Naive B cell (primary cell): ENCODE measurements around the gene IL1RAPL1. TPM values are rescaled to one million over a fixed set of nuclear protein-coding genes. Genes with fewer than 3 reads are reported as not detected.

ENCODE experiments used
- ATAC-seq, 2 donors: fragments of 150-1000 bp; cut with Tn5 transposase; 2 replicates each; pipeline ENCODE4 v1.10.0; 2021; ENCODE audit warnings: low read depth in 2 of 2, mild to moderate bottlenecking in 2 of 2, moderate library complexity in 2 of 2
- DNase-seq: peaks from one replicate; pipeline ENCODE4 v3.0.0; 2022
- H3K27ac Mint-ChIP-seq, 6 donors: one replicate each; pipeline ENCODE4 v1.8.0; 2020 to 2022; ENCODE audit warnings: mild to moderate bottlenecking in 6 of 6, mixed read lengths in 6 of 6, moderate library complexity in 5 of 6, inconsistent platforms in 2 of 6
- H3K27me3 Mint-ChIP-seq, 3 donors: one replicate each; pipeline ENCODE4 v1.8.0; 2021 to 2022; ENCODE audit warnings: mixed read lengths in 3 of 3, mild to moderate bottlenecking in 1 of 3
- H3K36me3 Mint-ChIP-seq, 2 donors: one replicate each; pipeline ENCODE4 v1.8.0; 2020 to 2022; ENCODE audit warnings: mixed read lengths in 2 of 2, inconsistent platforms in 1 of 2, mild to moderate bottlenecking in 1 of 2
- H3K4me1 Mint-ChIP-seq, 3 donors: one replicate each; pipeline ENCODE4 v1.8.0; 2020 to 2022; ENCODE audit warnings: mixed read lengths in 3 of 3, inconsistent platforms in 1 of 3, mild to moderate bottlenecking in 1 of 3, moderate library complexity in 1 of 3
- H3K4me3 Mint-ChIP-seq, 8 donors: one replicate each; pipeline ENCODE4 v1.8.0; 2020 to 2022; ENCODE audit warnings: mild to moderate bottlenecking in 8 of 8, mixed read lengths in 8 of 8, moderate library complexity in 8 of 8, inconsistent platforms in 2 of 8
- H3K9me3 Mint-ChIP-seq, 7 donors: one replicate each; pipeline ENCODE4 v1.8.0; 2020 to 2022; ENCODE audit warnings: mixed read lengths in 7 of 7, mild to moderate bottlenecking in 5 of 7, inconsistent platforms in 2 of 7, moderate library complexity in 1 of 7
- polyA plus RNA-seq, 6 donors: library from polyadenylated mRNA; unstranded; fragments of 300-500 nt; fragmentation: Illumina TruSeq; gene quantifications; one replicate each; pipeline ENCODE4 v1.2.3, GENCODE V29; 2021; ENCODE audit warnings: low read depth in 6 of 6

IL1RAPL1 gene
- polyA plus RNA-seq, 6 donors from 2014 or later: not detected

DNA sequence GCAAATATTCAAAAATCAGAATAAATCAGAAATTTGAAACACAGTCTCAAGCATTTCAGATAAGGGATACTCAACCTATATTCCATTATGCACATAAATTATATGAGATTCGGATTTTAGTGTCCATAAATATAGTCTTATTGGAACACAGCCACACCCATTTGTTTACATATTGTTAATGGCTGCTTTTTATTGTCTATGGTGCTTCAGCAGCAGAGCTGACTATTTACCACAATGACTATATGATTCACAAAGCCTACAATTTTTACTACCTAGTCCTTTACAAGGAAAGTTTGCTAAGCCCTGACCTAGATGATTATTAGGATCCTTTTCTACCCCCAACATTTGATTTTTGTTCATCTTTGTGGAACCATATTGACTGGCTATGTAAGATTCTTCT lies 63.9 kb downstream of the IL1RAPL1 start:
- Mint-ChIP-seq H3K4me3 (no peak overlapping the region), H3K9me3 (peaks cover 0 to 9% (median 2%) of the 10 kb centered on the region in 7 donors), H3K27me3 (no peaks in the 10 kb centered on the region), H3K4me1 (no peaks in the 10 kb centered on the region), H3K27ac (no peak overlapping the region), H3K36me3 (no peaks in the 10 kb centered on the region)
- DNase-seq (no peak), ATAC-seq (no peak)

DNA sequence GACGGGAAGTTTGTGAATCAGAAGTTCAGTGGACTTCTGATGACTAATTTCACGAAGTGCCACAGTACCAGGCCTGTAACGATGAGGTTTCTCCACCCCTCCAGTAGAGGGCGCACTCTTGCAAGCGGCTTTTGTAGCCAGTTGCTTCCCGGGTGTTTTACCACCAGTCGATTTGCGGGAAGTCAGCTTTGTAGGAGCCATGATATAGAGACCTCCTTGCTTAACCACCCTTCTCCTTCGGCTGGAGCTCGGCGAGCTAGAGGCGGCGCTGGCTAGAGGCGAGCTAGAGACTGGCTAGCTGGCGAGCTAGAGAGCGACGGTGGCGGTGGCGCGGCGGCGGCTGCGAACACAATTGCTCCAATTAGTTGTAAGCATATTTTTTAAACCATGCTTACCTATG lies 72.0 kb downstream of the IL1RAPL1 start:
- ATAC-seq (no peak), DNase-seq (no peak)
- peaks cover 0 to 5% (median 0%) of the 10 kb centered on the region in 7 donors for H3K9me3 Mint-ChIP-seq
- H3K4me3 Mint-ChIP-seq: no peak overlapping the region
- H3K27ac Mint-ChIP-seq: peak overlapping the region in 1 of 6 donors; percentile 44
- no peaks in the 10 kb centered on the region for H3K36me3 Mint-ChIP-seq
- no peaks in the 10 kb centered on the region for H3K4me1 Mint-ChIP-seq
- no peaks in the 10 kb centered on the region for H3K27me3 Mint-ChIP-seq

DNA sequence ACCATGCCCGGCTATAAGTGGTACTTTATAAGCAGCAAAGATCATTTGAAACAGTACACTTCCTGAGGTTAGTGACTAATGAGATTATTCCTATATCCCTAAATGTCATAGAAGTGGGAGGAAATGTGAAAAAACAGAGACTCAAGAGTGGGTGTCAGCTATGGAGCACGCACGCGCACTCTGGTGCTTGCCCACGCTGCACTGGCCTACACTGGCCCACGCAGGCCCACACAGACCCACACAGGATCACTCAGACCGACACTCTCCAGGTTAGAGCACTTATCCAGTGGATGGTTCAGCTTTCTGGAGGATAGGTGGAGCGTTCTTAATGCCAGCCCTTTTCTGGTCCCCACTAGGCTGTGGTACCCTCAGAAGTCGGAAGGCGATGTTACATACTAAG lies 78.5 kb downstream of the IL1RAPL1 start:
- ATAC-seq (no peak), DNase-seq (no peak)
- Mint-ChIP-seq H3K9me3 (peaks cover 0 to 5% (median 0%) of the 10 kb centered on the region in 7 donors), H3K4me3 (no peak overlapping the region), H3K27me3 (no peaks in the 10 kb centered on the region), H3K4me1 (no peaks in the 10 kb centered on the region), H3K36me3 (no peaks in the 10 kb centered on the region), H3K27ac (no peak overlapping the region)

DNA sequence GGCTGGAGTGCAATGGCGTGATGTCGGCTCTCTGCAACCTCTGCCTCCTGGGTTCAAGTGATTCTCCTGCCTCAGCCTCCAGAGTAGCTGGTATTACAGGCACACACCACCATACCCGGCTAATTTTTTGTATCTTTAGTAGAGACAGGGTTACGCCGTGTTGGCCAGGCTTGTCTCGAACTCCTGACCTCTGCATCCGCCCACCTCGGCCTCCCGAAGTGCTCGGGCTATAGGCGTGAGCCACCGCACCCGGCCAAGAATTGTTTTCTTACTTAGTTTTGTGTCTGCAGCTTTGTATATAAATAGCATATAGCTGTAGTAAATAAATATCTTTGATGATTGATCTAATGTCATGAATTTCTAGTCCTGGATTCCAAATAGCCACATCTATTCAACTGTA lies 81.1 kb downstream of the IL1RAPL1 start:
- DNase-seq (no peak), ATAC-seq (no peak)
- no peak overlapping the region for H3K27ac Mint-ChIP-seq
- H3K4me1 Mint-ChIP-seq: no peaks in the 10 kb centered on the region
- peaks cover 0 to 5% (median 0%) of the 10 kb centered on the region in 7 donors for H3K9me3 Mint-ChIP-seq
- no peaks in the 10 kb centered on the region for H3K27me3 Mint-ChIP-seq
- H3K36me3 Mint-ChIP-seq: no peaks in the 10 kb centered on the region
- H3K4me3 Mint-ChIP-seq: no peak overlapping the region

DNA sequence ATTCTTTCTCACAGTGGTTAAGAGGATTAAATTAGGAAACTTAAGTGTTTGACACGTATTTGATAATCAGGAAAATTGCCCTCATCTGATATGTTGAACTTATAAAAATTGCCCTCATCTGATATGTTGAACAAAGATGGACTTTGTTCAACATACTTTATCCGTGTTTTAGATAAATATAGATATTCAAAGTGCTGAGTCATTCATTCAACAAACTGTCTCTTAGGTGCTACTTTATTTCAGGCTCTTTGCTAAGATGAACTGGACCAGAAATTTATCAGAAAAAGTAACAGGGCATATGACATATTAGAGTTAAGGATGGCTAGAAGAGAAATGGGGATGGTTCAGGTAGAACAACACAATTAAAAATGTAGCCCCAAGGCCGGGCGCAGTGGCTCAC lies 81.7 kb downstream of the IL1RAPL1 start:
- H3K27me3 Mint-ChIP-seq: no peaks in the 10 kb centered on the region
- no peak overlapping the region for H3K27ac Mint-ChIP-seq
- H3K36me3 Mint-ChIP-seq: no peaks in the 10 kb centered on the region
- DNase-seq (no peak), ATAC-seq (no peak)
- H3K9me3 Mint-ChIP-seq: peaks cover 0 to 5% (median 0%) of the 10 kb centered on the region in 7 donors
- H3K4me1 Mint-ChIP-seq: no peaks in the 10 kb centered on the region
- no peak overlapping the region for H3K4me3 Mint-ChIP-seq

DNA sequence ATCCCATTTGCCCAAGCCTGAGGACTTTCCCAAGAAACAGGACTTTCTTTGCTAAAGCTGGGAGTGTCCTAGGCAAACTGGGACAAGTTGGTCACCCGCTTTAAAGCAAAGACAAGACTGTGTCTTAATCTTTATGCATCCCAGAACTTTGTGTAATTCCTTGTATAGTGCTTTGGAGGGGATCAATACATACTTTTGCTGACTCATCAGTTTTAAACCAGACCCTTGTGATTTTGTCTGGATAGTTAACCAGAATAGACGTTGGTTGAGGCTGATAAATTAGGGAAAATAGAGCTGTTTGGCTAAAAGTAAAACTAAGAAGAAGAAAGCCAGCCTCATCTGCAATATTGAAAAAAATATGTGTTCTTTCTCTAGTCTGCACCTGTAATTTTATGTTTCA lies 82.8 kb downstream of the IL1RAPL1 start:
- no peak overlapping the region for H3K4me3 Mint-ChIP-seq
- H3K36me3 Mint-ChIP-seq: no peaks in the 10 kb centered on the region
- peaks cover 0 to 5% (median 0%) of the 10 kb centered on the region in 7 donors for H3K9me3 Mint-ChIP-seq
- H3K27ac Mint-ChIP-seq: no peak overlapping the region
- no peak for DNase-seq
- no peaks in the 10 kb centered on the region for H3K4me1 Mint-ChIP-seq
- ATAC-seq: no peak
- no peaks in the 10 kb centered on the region for H3K27me3 Mint-ChIP-seq

DNA sequence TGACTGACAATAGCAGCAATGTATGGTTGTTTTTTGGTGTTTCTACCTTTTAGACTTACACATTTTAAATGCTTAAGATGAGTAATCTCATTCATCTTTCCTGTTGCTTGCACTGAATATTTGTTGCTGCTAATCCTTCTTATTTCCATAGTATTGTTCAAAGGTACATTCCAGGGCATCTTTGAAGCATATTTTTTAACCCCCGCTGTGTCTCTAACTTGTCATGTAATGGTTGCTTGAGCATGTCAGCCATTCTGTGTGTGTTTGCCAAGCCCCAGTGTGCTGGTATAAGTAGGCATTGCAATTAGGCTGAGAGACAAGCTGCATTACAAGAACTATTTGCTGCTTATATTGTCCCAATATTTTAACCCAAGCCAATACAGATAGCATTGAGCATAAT lies 87.9 kb downstream of the IL1RAPL1 start:
- DNase-seq (no peak), ATAC-seq (no peak)
- H3K36me3 Mint-ChIP-seq: no peaks in the 10 kb centered on the region
- peaks cover 0 to 12% (median 2%) of the 10 kb centered on the region in 7 donors for H3K9me3 Mint-ChIP-seq
- H3K4me1 Mint-ChIP-seq: no peaks in the 10 kb centered on the region
- H3K27ac Mint-ChIP-seq: no peak overlapping the region
- no peak overlapping the region for H3K4me3 Mint-ChIP-seq
- no peaks in the 10 kb centered on the region for H3K27me3 Mint-ChIP-seq

DNA sequence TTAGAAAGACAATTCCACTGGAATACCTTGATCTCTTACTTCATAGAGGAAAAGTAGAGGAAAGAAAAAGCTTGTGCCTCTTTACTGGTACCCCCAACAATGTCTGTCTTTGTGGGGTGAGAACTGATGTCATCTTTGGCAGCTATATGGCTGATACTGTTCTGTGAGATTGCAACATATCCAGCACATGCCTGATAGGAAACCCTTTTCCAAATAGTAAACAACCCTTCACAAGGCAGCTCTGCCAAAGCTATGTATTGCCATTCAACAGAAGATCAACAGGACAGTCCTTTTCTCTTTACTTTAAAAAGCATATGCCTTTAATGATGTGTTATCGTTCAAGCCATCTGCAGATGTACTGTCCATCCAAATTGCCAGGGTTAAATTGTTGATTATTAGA lies 105.9 kb downstream of the IL1RAPL1 start:
- no peak for ATAC-seq
- Mint-ChIP-seq H3K27me3 (no peaks in the 10 kb centered on the region), H3K9me3 (peaks cover 0 to 18% (median 5%) of the 10 kb centered on the region in 7 donors), H3K4me1 (no peaks in the 10 kb centered on the region), H3K27ac (no peak overlapping the region), H3K4me3 (no peak overlapping the region), H3K36me3 (no peaks in the 10 kb centered on the region)
- DNase-seq: no peak

DNA sequence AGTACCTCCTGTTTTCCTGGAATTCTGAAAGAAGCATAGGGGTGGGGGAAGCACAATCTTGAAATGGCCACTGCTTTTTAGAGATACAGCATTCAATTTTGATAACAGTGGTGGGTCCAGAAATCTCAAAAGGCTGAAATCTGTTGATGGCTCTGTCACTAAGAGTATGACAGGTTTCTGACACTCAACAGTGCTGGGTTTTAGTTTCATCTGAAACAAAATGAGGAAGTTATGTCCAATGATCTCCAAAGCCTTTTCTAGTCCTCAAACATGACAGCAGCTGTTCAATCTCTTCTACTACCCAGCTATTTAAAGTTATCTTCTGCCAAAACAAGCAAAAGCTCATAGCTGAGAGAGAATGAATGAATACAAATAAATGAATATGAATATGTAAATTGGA lies 110.5 kb downstream of the IL1RAPL1 start:
- H3K27me3 Mint-ChIP-seq: no peaks in the 10 kb centered on the region
- no peak for DNase-seq
- H3K4me1 Mint-ChIP-seq: no peaks in the 10 kb centered on the region
- peaks cover 0 to 9% (median 0%) of the 10 kb centered on the region in 7 donors for H3K9me3 Mint-ChIP-seq
- no peak for ATAC-seq
- no peaks in the 10 kb centered on the region for H3K36me3 Mint-ChIP-seq
- no peak overlapping the region for H3K4me3 Mint-ChIP-seq
- no peak overlapping the region for H3K27ac Mint-ChIP-seq

DNA sequence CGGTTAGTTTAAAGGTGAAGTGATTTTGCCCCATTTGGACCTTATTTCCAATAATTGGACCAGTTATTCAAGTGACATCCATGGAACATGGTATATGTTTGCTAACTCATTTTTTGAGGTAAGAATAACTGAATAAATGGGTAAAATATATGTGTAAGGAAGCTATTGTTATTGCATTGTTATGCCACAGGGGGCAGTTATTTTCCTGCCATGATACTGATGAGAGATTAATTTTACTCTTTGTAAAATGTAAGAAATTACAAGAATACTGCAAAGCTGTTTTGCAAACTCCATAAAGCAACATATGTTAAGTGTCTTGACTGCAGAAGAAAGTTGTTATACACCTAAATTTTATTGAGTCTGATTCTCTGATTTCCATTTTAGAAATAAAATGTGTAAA lies 114.0 kb downstream of the IL1RAPL1 start:
- Mint-ChIP-seq H3K4me3 (no peak overlapping the region), H3K27ac (no peak overlapping the region), H3K9me3 (peaks cover 0 to 15% (median 3%) of the 10 kb centered on the region in 7 donors), H3K4me1 (no peaks in the 10 kb centered on the region), H3K27me3 (no peaks in the 10 kb centered on the region), H3K36me3 (no peaks in the 10 kb centered on the region)
- DNase-seq: no peak
- ATAC-seq: no peak

DNA sequence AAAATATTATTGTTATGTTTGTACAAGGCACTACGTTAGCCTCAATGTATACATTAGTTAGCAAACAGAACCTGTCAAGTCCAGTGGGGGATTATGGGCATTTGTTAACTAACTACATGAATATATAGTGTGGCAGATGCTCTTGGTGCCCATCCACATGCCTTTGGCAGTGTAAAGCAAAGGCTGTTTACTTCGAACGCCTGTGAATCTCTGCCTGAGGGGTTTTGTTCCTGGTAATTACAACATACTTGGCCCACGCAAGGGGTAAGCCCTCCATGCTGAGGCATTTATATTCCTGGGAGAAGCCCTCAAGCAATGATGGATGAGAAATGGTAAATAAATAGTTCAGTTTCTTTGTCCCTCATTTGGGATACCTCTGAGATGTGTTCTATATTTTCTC lies 119.7 kb downstream of the IL1RAPL1 start:
- no peak overlapping the region for H3K27ac Mint-ChIP-seq
- H3K9me3 Mint-ChIP-seq: peaks cover 0 to 10% (median 3%) of the 10 kb centered on the region in 7 donors
- DNase-seq (no peak), ATAC-seq (no peak)
- H3K27me3 Mint-ChIP-seq: no peaks in the 10 kb centered on the region
- H3K4me1 Mint-ChIP-seq: no peaks in the 10 kb centered on the region
- H3K36me3 Mint-ChIP-seq: no peaks in the 10 kb centered on the region
- no peak overlapping the region for H3K4me3 Mint-ChIP-seq

DNA sequence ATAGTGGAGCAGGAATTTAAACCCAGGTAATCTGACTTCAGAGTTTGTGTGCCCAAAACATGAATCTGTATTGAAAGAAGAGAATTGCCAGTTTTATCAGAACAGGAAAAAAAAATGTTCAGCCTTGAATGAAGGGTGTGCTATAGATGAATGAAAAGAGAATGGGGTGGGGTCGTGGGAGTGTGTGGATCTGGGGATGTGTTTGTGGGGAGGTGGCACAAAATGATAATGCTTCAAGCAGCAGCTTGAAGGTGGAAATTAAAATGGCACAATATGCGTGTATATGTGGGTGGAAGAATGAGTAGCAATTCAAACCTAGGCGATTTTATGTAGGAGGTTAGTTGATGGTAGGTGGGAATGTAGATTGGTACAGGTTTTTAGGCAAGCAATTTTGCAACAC lies 122.2 kb downstream of the IL1RAPL1 start:
- ATAC-seq: no peak
- no peak overlapping the region for H3K27ac Mint-ChIP-seq
- no peak for DNase-seq
- no peak overlapping the region for H3K4me3 Mint-ChIP-seq
- H3K9me3 Mint-ChIP-seq: peaks cover 0 to 8% (median 3%) of the 10 kb centered on the region in 7 donors
- no peaks in the 10 kb centered on the region for H3K27me3 Mint-ChIP-seq
- H3K4me1 Mint-ChIP-seq: no peaks in the 10 kb centered on the region
- no peaks in the 10 kb centered on the region for H3K36me3 Mint-ChIP-seq

DNA sequence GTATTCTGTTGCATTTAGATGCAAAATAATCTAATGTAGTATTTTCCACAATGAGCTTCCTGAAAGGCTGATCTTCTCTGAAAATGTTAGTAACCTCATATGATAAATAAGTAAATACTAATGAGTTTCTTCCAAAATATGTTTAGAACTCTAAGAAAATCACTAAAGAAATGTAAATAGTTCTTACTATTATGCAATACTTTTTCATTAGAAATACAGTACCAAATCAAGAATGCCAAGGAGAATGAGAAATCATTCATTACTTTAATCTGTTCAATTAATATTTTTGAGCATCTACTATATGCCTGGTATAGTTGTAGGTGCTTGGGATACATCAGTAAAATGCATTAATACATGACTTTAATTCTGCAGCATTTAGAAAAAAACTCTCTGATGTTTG lies 130.6 kb downstream of the IL1RAPL1 start:
- DNase-seq (no peak), ATAC-seq (no peak)
- Mint-ChIP-seq H3K4me3 (no peak overlapping the region), H3K27me3 (no peaks in the 10 kb centered on the region), H3K36me3 (no peaks in the 10 kb centered on the region), H3K9me3 (peaks cover 1 to 16% (median 3%) of the 10 kb centered on the region in 7 donors), H3K4me1 (no peaks in the 10 kb centered on the region), H3K27ac (no peak overlapping the region)

DNA sequence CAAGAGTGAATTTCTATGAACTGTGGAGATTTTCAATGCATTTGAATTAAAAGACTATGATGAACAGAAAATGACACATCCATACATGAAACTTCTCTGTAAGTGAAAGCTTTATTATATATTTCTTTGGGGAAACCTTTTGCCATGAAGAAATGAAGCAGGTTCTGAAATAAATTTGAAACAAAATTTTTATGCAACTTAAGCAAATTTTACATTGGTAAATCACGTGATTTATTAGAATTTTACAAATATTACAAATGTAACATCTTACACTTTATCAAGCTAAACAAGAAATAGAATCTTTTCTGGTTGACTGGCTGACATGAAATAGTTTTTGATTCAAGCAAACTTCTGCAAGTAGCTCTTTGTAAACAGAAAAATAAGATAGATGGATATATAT lies 131.2 kb downstream of the IL1RAPL1 start:
- no peak for DNase-seq
- no peak for ATAC-seq
- Mint-ChIP-seq H3K27me3 (no peaks in the 10 kb centered on the region), H3K4me3 (no peak overlapping the region), H3K36me3 (no peaks in the 10 kb centered on the region), H3K27ac (no peak overlapping the region), H3K4me1 (no peaks in the 10 kb centered on the region), H3K9me3 (peaks cover 1 to 16% (median 6%) of the 10 kb centered on the region in 7 donors)

DNA sequence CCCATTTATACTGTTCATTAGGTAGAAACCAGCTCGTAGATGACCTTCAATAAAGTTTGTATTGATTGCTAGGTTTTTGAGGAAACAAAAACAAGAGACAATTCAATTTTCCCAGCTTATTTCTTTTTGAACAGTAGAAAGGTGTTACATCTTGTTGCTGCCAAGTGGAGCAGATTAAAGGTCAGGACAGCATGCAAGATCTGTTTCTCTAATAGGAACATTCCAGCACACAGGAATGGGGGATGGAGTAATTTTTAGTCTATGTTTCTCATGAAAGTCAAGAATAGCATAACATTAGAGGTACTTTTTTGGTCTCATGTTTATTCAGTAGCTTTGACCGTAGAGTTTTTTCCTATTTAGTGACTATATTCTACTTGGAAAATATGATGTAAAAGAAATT lies 132.4 kb downstream of the IL1RAPL1 start:
- peaks cover 1 to 16% (median 8%) of the 10 kb centered on the region in 7 donors for H3K9me3 Mint-ChIP-seq
- no peaks in the 10 kb centered on the region for H3K4me1 Mint-ChIP-seq
- ATAC-seq (no peak), DNase-seq (no peak)
- H3K4me3 Mint-ChIP-seq: no peak overlapping the region
- H3K36me3 Mint-ChIP-seq: no peaks in the 10 kb centered on the region
- no peak overlapping the region for H3K27ac Mint-ChIP-seq
- no peaks in the 10 kb centered on the region for H3K27me3 Mint-ChIP-seq
